WTC11 (cell line): ENCODE data around the gene H19. TPM values are rescaled to one million over a fixed set of nuclear protein-coding genes. Genes with fewer than 3 reads are reported as not detected.

Experiments
- ATAC-seq: fragments of 200-7000 bp; cut with Tn5 transposase; 2 replicates; pipeline ENCODE4 v1.10.0; 2021; ENCODE audit warnings: mild to moderate bottlenecking, moderate library complexity
- CTCF ChIA-PET: fragments of 300-600 bp; sonication (Branson Sonifier 250); formaldehyde crosslinking; loops from one replicate; lab custom pipeline; 2021; ENCODE audit warnings: antibody characterized with exemption; lab: Charles Lee
- POLR2A ChIA-PET: fragments of 350-600 bp; sonication (Branson Sonifier 250); formaldehyde crosslinking; loops from one replicate; lab custom pipeline; 2021; ENCODE audit warnings: antibody characterized with exemption; lab: Charles Lee
- DNase-seq: peaks from one replicate; pipeline ENCODE4 v3.0.0; 2021; ENCODE audit warnings: low spot score
- H3K27ac Mint-ChIP-seq: 2 replicates; pipeline ENCODE4 v1.8.0; 2021; ENCODE audit warnings: mixed read lengths
- H3K27me3 Mint-ChIP-seq: 2 replicates; pipeline ENCODE4 v1.8.0; 2021; ENCODE audit warnings: low read depth, mild to moderate bottlenecking, moderate library complexity, mixed read lengths
- H3K36me3 Mint-ChIP-seq: 2 replicates; pipeline ENCODE4 v1.8.0; 2021; ENCODE audit warnings: mixed read lengths
- H3K4me1 Mint-ChIP-seq: 2 replicates; pipeline ENCODE4 v1.8.0; 2022; ENCODE audit warnings: mixed read lengths
- H3K4me3 Mint-ChIP-seq: 2 replicates; pipeline ENCODE4 v1.8.0; 2021; ENCODE audit warnings: mild to moderate bottlenecking, moderate library complexity, mixed read lengths
- H3K9me3 Mint-ChIP-seq: 2 replicates; pipeline ENCODE4 v1.8.0; 2021; ENCODE audit warnings: mixed read lengths
- AR ChIP-seq: fragments of 250-450 bp; sonication (Bioruptor Pico); IDR thresholded peaks from 2 replicates; pipeline ENCODE4 v1.9.0; 2021; ENCODE audit warnings: mild to moderate bottlenecking
- CREM ChIP-seq: sonication (generic); formaldehyde crosslinking; IDR thresholded peaks from 2 replicates; pipeline ENCODE4 v1.8.1; 2022; ENCODE audit warnings: mild to moderate bottlenecking, missing genetic modification reagents, moderate library complexity
- FOXJ3 ChIP-seq: sonication (generic); formaldehyde crosslinking; IDR thresholded peaks from 2 replicates; pipeline ENCODE4 v1.9.0; 2021; ENCODE audit warnings: missing genetic modification reagents, mild to moderate bottlenecking, borderline replicate concordance
- GABPB1 ChIP-seq: sonication (generic); formaldehyde crosslinking; IDR thresholded peaks from 2 replicates; pipeline ENCODE4 v1.8.1; 2023; ENCODE audit warnings: mild to moderate bottlenecking, missing genetic modification reagents
- GRHL2 ChIP-seq: fragments of 250-450 bp; sonication (Bioruptor Pico); IDR thresholded peaks from 2 replicates; pipeline ENCODE4 v1.8.0; 2022; ENCODE audit warnings: mild to moderate bottlenecking, moderate library complexity; ENCODE audit not compliant: insufficient replicate concordance, severe bottlenecking
- IRF2 ChIP-seq: sonication (generic); formaldehyde crosslinking; IDR thresholded peaks from 2 replicates; pipeline ENCODE4 v1.8.0; 2022; ENCODE audit warnings: low read depth, missing genetic modification reagents, borderline replicate concordance
- JUN ChIP-seq: sonication (generic); formaldehyde crosslinking; IDR thresholded peaks from 2 replicates; pipeline ENCODE4 v1.8.0; 2023; ENCODE audit warnings: mild to moderate bottlenecking, missing genetic modification reagents
- NR3C1 ChIP-seq: sonication (generic); formaldehyde crosslinking; conservative IDR thresholded peaks from 2 replicates; pipeline ENCODE4 v1.8.1; 2023; ENCODE audit warnings: low read depth, mild to moderate bottlenecking, missing genetic modification reagents
- RORB ChIP-seq: fragments of 250-450 bp; sonication (Bioruptor Pico); IDR thresholded peaks from 2 replicates; pipeline ENCODE4 v1.9.0; 2021; ENCODE audit warnings: mild to moderate bottlenecking
- TEAD4 ChIP-seq: sonication (generic); formaldehyde crosslinking; IDR thresholded peaks from 2 replicates; pipeline ENCODE4 v1.8.0; 2022; ENCODE audit warnings: mild to moderate bottlenecking, missing genetic modification reagents
- ZNF121 ChIP-seq: sonication (generic); formaldehyde crosslinking; IDR thresholded peaks from 2 replicates; pipeline ENCODE4 v1.8.0; 2023; ENCODE audit warnings: missing genetic modification reagents
- ZNF219 ChIP-seq: sonication (generic); formaldehyde crosslinking; IDR thresholded peaks from 2 replicates; pipeline ENCODE4 v1.8.0; 2023; ENCODE audit warnings: missing genetic modification reagents, mild to moderate bottlenecking, borderline replicate concordance
- ZNF263 ChIP-seq: sonication (generic); formaldehyde crosslinking; IDR thresholded peaks from 2 replicates; pipeline ENCODE4 v1.8.1; 2022; ENCODE audit warnings: low read depth, mild to moderate bottlenecking, moderate library complexity, missing genetic modification reagents
- ZNF396 ChIP-seq: fragments of 250-450 bp; sonication (Bioruptor Pico); IDR thresholded peaks from 2 replicates; pipeline ENCODE4 v1.8.0; 2021; ENCODE audit warnings: mild to moderate bottlenecking, moderate library complexity, borderline replicate concordance
- ZNF416 ChIP-seq: fragments of 250-450 bp; sonication (Bioruptor Pico); IDR thresholded peaks from 2 replicates; pipeline ENCODE4 v1.9.0; 2021; ENCODE audit warnings: mild to moderate bottlenecking, inconsistent platforms
- total RNA-seq: library from RNA; stranded (reverse); gene quantifications from 3 replicates; pipeline ENCODE4 v1.2.3, GENCODE V29; 2021
- TF ChIP-seq, protein P1 (sequence below): fragments of 250-450 bp; sonication (Bioruptor Pico); IDR thresholded peaks from 2 replicates; pipeline ENCODE4 v1.8.0; 2021; ENCODE audit warnings: mild to moderate bottlenecking
- TF ChIP-seq, protein P2 (sequence below): sonication (generic); formaldehyde crosslinking; IDR thresholded peaks from 2 replicates; pipeline ENCODE4 v1.8.1; 2022; ENCODE audit warnings: low read depth, mild to moderate bottlenecking, moderate library complexity, missing genetic modification reagents, borderline replicate concordance
- TF ChIP-seq, protein P3 (sequence below): sonication (generic); formaldehyde crosslinking; IDR thresholded peaks from 2 replicates; pipeline ENCODE4 v1.8.1; 2022; ENCODE audit warnings: mild to moderate bottlenecking, moderate library complexity, missing genetic modification reagents

Gene H19
- total RNA-seq, 1 experiment from 2014 or later = 12.7 TPM

DNA sequence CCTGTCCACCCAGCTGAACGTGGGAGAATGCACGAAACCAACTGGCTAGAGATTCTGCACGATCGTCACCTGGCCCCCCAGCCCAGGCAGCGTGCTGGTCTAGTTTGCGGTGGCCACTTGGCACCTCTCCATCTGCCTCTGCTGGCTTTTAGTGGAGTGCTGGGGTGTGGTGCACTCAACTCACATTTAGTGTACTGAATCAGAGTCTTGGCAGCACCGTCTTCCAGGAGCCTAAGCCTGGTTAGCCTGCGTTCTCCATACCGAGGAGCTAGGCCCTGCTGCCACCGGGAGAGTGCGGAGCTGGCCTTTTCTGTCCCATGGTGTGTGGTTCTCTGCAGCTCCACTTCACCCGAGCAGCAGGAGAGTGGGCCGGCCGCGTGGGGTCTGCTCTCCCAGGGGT is 47.7 kb downstream of the H19 start (continued):
- no peak for TF ChIP-seq ZNF121
- TF ChIP-seq RORB = no peak
- TF ChIP-seq AR (CRISPR knock-in tag) = no peak
- no peak for TF ChIP-seq GRHL2 (CRISPR knock-in tag)
- no peak for TF ChIP-seq CREM (CRISPR knock-in tag)

- ATAC-seq (no peak), DNase-seq (no peak)
- TF ChIP-seq ZNF263 (CRISPR knock-in tag) (no peak), TEAD4 (CRISPR knock-in tag) (no peak), ZNF396 (CRISPR knock-in tag) (no peak), JUN (CRISPR knock-in tag) (no peak), NR3C1 (CRISPR knock-in tag) (no peak), FOXJ3 (CRISPR knock-in tag) (no peak)
- TF ChIP-seq, protein P1, sequence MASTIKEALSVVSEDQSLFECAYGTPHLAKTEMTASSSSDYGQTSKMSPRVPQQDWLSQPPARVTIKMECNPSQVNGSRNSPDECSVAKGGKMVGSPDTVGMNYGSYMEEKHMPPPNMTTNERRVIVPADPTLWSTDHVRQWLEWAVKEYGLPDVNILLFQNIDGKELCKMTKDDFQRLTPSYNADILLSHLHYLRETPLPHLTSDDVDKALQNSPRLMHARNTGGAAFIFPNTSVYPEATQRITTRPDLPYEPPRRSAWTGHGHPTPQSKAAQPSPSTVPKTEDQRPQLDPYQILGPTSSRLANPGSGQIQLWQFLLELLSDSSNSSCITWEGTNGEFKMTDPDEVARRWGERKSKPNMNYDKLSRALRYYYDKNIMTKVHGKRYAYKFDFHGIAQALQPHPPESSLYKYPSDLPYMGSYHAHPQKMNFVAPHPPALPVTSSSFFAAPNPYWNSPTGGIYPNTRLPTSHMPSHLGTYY = no peak
- H3K4me3 Mint-ChIP-seq = no peak overlapping the region
- H3K27me3 Mint-ChIP-seq = no peaks in the 10 kb centered on the region
- no peaks in the 10 kb centered on the region for H3K36me3 Mint-ChIP-seq
- ChIA-PET CTCF (interaction anchor here (0.8 to 4.7 kb wide), 20 partner anchors 11 to 296 kb away, joined by 3 to 62 read pairs (median 6); partner anchors contain the start of gene H19), POLR2A (no interaction called here)
- H3K27ac Mint-ChIP-seq = no peak overlapping the region
- no peaks in the 10 kb centered on the region for H3K9me3 Mint-ChIP-seq
- no peaks in the 10 kb centered on the region for H3K4me1 Mint-ChIP-seq
Measured at GRCh38 chr11:1949302-1949701, 48.3 kb downstream of the H19 start.

GRCh38 chr11:1948389-1948788 is 49.3 kb downstream of the H19 start:
- POLR2A ChIA-PET = no interaction called here
- Mint-ChIP-seq H3K4me3 (no peak overlapping the region), H3K36me3 (no peaks in the 10 kb centered on the region), H3K9me3 (no peaks in the 10 kb centered on the region), H3K27ac (no peak overlapping the region), H3K4me1 (peaks cover 3% of the 10 kb centered on the region), H3K27me3 (no peaks in the 10 kb centered on the region)
- CTCF ChIA-PET = interaction anchor here (0.6 to 4.7 kb wide), 24 partner anchors 12 to 972 kb away, joined by 3 to 62 read pairs (median 6); partner anchors contain the start of gene H19
- ATAC-seq (no peak), DNase-seq (no peak)
- TF ChIP-seq GABPB1 (no peak), AR (CRISPR knock-in tag) (no peak), ZNF416 (CRISPR knock-in tag) (no peak), IRF2 (CRISPR knock-in tag) (no peak), ZNF219 (CRISPR knock-in tag) (no peak), FOXJ3 (CRISPR knock-in tag) (no peak), ZNF396 (CRISPR knock-in tag) (no peak)
- TF ChIP-seq, protein P2, sequence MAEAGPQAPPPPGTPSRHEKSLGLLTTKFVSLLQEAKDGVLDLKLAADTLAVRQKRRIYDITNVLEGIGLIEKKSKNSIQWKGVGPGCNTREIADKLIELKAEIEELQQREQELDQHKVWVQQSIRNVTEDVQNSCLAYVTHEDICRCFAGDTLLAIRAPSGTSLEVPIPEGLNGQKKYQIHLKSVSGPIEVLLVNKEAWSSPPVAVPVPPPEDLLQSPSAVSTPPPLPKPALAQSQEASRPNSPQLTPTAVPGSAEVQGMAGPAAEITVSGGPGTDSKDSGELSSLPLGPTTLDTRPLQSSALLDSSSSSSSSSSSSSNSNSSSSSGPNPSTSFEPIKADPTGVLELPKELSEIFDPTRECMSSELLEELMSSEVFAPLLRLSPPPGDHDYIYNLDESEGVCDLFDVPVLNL (CRISPR knock-in tag) = no peak
- TF ChIP-seq, protein P3, sequence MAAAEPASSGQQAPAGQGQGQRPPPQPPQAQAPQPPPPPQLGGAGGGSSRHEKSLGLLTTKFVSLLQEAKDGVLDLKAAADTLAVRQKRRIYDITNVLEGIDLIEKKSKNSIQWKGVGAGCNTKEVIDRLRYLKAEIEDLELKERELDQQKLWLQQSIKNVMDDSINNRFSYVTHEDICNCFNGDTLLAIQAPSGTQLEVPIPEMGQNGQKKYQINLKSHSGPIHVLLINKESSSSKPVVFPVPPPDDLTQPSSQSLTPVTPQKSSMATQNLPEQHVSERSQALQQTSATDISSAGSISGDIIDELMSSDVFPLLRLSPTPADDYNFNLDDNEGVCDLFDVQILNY (CRISPR knock-in tag) = no peak
- TF ChIP-seq, protein P1 = no peak
